ENCODE results near the gene ATF6B. TPM values are rescaled to one million over a fixed set of nuclear protein-coding genes. Genes with fewer than 3 reads are reported as not detected.

Gene ATF6B
- total and polyA plus RNA-seq, 9 donors: 27.8 to 100 (median 72.9) TPM

DNA sequence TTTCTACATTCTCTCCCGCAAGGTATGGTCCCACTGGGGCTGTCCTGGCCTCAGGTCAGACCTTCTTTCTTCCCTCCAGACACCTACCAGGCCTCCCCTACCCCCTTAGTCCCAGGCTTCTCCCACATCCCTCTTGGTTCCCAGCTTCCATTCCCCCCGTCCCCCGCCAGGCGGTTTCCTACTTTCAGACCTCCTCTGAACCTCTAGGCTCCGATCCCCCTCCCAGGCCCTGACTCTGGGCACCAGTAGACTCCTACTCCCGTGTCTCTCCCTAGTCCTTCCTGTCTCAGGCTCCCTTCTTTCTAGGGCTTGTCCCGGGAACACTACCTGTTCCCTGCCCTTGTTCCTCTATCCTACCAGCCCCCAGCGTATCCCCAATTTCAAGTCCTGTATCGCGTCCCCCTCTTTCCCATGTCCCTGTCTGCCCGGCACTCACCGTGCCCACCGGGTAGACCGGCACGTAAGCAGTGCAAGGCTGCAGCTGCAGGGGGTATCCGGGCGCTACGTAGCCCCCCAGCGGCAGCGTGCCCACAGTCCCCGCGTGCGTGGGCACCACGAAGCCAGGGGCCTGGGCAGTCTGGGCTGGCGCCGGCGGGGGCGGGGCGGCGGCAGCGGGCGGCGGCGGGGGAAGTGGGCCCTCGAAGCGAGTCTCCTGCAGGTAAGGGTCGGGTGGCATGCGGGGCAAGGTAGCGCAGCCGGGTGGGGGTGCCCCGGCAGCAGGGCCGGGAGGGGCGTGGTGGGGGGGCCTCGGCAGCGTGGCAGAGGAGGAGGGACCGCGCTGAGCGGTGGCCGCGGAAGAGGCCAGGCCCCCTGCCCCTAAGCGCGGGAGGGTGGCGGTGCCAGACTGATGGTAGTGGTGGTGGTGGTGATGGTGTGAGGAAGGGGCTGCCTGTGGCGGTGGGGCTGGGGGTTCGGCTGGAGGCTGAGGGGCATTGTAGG lies 22.2 kb upstream of the ATF6B start:
- 10 to 23% (median 17%) methylated on average over 44 to 55 of the region's 55 CpGs for WGBS, 3 donors
- no peaks in the 10 kb centered on the region for H3K36me3 ChIP-seq
- intact Hi-C loops (cut with DNase I): loop anchor here in 1 of 4 donors (10.0 kb wide), 1 partner anchor 65 kb away; no protein-coding TSS in a partner anchor
- DNase-seq: peak in 2 of 5 donors; percentile 59
- H3K27me3 ChIP-seq: no peaks in the 10 kb centered on the region
- TF ChIP-seq EP300 (IDR thresholded peaks at IDR 0.05) (no peak), POLR2A (IDR thresholded peaks at IDR 0.05) (no peak)
- TF ChIP-seq, protein P1, sequence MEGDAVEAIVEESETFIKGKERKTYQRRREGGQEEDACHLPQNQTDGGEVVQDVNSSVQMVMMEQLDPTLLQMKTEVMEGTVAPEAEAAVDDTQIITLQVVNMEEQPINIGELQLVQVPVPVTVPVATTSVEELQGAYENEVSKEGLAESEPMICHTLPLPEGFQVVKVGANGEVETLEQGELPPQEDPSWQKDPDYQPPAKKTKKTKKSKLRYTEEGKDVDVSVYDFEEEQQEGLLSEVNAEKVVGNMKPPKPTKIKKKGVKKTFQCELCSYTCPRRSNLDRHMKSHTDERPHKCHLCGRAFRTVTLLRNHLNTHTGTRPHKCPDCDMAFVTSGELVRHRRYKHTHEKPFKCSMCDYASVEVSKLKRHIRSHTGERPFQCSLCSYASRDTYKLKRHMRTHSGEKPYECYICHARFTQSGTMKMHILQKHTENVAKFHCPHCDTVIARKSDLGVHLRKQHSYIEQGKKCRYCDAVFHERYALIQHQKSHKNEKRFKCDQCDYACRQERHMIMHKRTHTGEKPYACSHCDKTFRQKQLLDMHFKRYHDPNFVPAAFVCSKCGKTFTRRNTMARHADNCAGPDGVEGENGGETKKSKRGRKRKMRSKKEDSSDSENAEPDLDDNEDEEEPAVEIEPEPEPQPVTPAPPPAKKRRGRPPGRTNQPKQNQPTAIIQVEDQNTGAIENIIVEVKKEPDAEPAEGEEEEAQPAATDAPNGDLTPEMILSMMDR (IDR thresholded peaks at IDR 0.05): no peak
- peak overlapping the region; percentile 90 to 94 for H3K27ac ChIP-seq
- H3K9me3 ChIP-seq: no peaks in the 10 kb centered on the region
- H3K4me3 ChIP-seq: peak overlapping the region; percentile 51
- H3K4me1 ChIP-seq (ENCODE audit: insufficient read depth): peaks cover 5% of the 10 kb centered on the region

DNA sequence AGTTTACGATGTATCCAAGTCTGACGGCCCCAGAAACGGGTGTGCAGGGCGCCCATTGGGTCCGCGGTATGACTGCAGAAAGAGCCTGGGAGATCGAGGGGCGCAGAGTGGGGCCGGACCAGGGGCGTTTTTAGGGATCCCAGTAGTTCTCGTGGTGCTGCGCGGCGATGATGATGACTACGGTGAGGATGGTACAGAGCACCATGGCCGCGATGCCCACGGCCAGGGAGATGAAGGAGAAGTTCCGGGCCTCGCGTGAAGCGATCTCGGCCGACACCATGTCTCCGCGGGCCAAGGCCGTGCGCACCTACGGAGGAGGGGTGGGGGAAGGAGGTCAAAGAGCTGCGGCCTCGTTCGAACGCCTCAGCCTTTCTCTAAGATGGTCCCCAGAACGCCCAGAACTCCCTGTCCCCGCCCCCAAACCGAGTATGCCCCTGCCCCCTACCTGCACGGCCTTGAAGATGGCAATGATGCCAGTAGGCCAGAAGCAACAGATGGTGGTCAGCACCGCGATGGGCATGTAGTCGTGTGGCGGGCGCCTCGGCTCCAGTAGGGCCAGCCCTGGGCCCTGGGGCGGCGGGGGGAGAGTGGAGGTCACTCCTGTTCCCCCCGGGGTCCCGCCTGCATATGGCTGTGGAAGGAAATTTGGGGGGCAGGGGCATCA lies 21.2 kb upstream of the ATF6B start:
- no peak overlapping the region for H3K4me3 ChIP-seq
- no peaks in the 10 kb centered on the region for H3K36me3 ChIP-seq
- WGBS, 3 donors: 80 to 85% (median 85%) methylated on average over 38 to 47 of the region's 47 CpGs
- no peaks in the 10 kb centered on the region for H3K9me3 ChIP-seq
- no peaks in the 10 kb centered on the region for H3K27me3 ChIP-seq
- H3K27ac ChIP-seq: peak overlapping the region in 1 of 2 donors; percentile 90
- no peak for DNase-seq
- TF ChIP-seq EP300 (IDR thresholded peaks at IDR 0.05): no peak
- TF ChIP-seq POLR2A (IDR thresholded peaks at IDR 0.05): no peak
- intact Hi-C loops (cut with DNase I): no loop called here
- H3K4me1 ChIP-seq (ENCODE audit: insufficient read depth): peaks cover 3% of the 10 kb centered on the region

DNA sequence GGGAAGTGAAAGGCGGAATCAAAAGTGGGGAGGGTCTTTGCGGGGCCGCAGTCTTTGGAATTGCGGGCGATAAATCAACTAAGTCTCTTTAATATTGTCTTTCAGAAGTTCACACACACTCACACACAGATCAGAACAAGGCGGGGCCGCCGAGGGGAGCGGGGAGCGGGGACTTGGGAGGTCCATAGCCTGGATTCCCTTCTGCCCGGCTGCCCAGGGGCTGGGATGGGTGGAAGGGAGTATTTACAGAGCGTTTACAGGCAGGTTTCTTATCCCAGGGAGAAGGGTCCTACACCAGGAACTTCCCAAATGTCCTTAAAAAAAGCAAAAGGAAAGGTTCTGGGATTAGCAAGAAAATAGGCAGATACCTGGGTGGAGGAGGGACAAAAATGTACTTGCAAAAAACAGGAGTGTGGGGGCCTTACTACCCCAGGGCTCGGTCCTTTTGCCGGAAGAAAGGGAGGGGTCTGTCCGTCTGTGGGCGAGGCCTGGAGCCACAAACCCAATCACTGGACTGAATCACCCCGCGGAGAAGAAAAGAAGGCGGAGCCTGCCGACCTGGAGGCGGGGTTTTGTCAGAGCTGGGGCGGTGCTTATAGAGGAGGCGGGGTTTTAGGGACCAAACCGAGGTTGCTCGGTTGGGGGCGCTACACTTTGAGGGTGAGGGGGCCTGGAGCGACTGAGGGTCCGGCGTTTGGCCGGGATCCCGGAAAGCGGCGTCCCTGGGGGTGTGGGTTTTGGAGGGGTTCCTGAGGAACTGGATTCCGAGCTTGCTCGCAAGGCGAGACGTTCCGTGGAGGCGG lies 20.4 kb upstream of the ATF6B start:
- TF ChIP-seq, protein P1 (IDR thresholded peaks at IDR 0.05): no peak
- no peak for TF ChIP-seq POLR2A (IDR thresholded peaks at IDR 0.05)
- TF ChIP-seq EP300 (IDR thresholded peaks at IDR 0.05): no peak
- peak in 4 of 5 donors; percentile 61 to 73 (median 64) for DNase-seq
- WGBS, 3 donors: 67 to 73% (median 71%) methylated on average over 39 of the region's 39 CpGs
- no peaks in the 10 kb centered on the region for H3K9me3 ChIP-seq
- H3K4me1 ChIP-seq (ENCODE audit: insufficient read depth): peaks cover 3% of the 10 kb centered on the region
- H3K4me3 ChIP-seq: no peak overlapping the region
- H3K27me3 ChIP-seq: no peaks in the 10 kb centered on the region
- no peak overlapping the region for H3K27ac ChIP-seq
- no peaks in the 10 kb centered on the region for H3K36me3 ChIP-seq
- intact Hi-C loops (cut with DNase I): no loop called here

DNA sequence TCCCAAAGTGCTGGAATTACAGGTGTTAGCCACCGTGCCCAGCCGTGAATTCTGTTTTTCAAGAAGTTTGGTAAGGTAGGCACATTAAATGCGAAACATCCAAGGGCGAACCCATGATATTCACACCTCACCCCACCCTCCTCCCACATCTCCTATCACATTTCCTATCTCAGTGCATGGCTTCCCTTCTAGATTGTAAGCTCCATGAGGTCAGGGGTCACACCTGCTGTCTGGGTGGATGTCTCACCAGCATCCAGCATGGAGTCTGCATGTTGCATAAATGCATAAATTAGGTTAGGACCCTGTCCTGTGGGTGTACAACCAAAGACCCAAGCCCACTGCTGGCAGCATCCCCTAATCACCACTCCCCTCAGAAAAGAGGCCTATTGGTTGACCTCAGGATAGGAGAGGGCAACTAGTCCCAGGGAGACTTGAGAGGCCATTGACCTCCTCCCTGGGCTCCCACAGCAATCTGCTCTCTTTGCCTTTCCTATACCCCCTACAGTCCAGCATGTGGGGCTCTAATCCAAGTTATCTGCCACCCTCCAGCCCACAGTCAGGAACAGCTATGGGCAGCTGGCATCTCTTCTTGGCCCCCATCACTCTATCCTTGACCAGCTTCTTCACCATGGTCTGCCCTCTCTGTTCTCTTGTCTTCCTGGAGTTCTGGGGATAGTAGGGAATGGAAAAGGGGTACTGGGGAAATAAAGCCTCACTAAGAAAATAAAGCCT lies 19.5 kb upstream of the ATF6B start:
- Histone ChIP-seq H3K4me3 (no peak overlapping the region), H3K36me3 (no peaks in the 10 kb centered on the region), H3K27ac (no peak overlapping the region), H3K27me3 (no peaks in the 10 kb centered on the region), H3K4me1 (ENCODE audit: insufficient read depth) (peaks cover 3% of the 10 kb centered on the region), H3K9me3 (no peaks in the 10 kb centered on the region)
- TF ChIP-seq, protein P1 (IDR thresholded peaks at IDR 0.05): no peak
- no peak for TF ChIP-seq EP300 (IDR thresholded peaks at IDR 0.05)
- TF ChIP-seq POLR2A (IDR thresholded peaks at IDR 0.05): no peak
- 85 to 94% (median 89%) methylated on average over 4 of the region's 4 CpGs for WGBS, 3 donors
- intact Hi-C loops (cut with DNase I): no loop called here
- DNase-seq: no peak
